Mucosa of descending colon (tissue), 3 donors: ENCODE measurements around the gene PSMG2. TPM values are rescaled to one million over a fixed set of nuclear protein-coding genes. Genes with fewer than 3 reads are reported as not detected.

Experiments
- ATAC-seq: fragments of 200-7000 bp; cut with Tn5 transposase; one replicate; pipeline ENCODE4 v1.9.1; 2020; ENCODE audit warnings: mild to moderate bottlenecking, moderate library complexity
- DNase-seq, 3 donors: peaks; one replicate each; pipeline ENCODE4 v3.0.0-alpha.2; 2020
- H3K36me3 ChIP-seq: fragments of 200-600 bp; one replicate; pipeline ENCODE4 v1.8.0; 2021; ENCODE audit warnings: low read depth, mild to moderate bottlenecking
- H3K4me1 ChIP-seq: fragments of 200-600 bp; one replicate; pipeline ENCODE4 v1.8.0; 2021; ENCODE audit warnings: low read depth, mild to moderate bottlenecking
- H3K4me3 ChIP-seq: fragments of 200-600 bp; one replicate; pipeline ENCODE4 v1.8.0; 2021; ENCODE audit warnings: mild to moderate bottlenecking
- H3K9me3 ChIP-seq: fragments of 200-600 bp; one replicate; pipeline ENCODE4 v1.8.0; 2021; ENCODE audit warnings: mild to moderate bottlenecking
- intact Hi-C, 2 donors: fragments of 100-400 bp; cut with DNase I in 1 of 2; cut with micrococcal nuclease in 1 of 2; formaldehyde crosslinking; loops; one replicate each; pipeline versions ENCODE4 v1.11.0 to v1.11.1; 2022; cut with DNase I, micrococcal nuclease
- total RNA-seq, 3 donors: library from RNA; stranded (reverse); fragmentation: NEBNext Ultra II Directional in 2 of 3; extraction: Animal tissue kit (Norgen Biotek cat#: 25700) in 2 of 3; gene quantifications; one replicate each; pipeline versions ENCODE4 v1.2.1 to v1.2.4, GENCODE V29; 2021 to 2023
- TF ChIP-seq, protein P1 (sequence below): fragments of 200-600 bp; IDR thresholded peaks from one replicate; pipeline ENCODE4 v1.8.0; 2022; ENCODE audit warnings: antibody characterized with exemption, mild to moderate bottlenecking
- donor health status: DM: no; HTN: no; CAD: no; lungs with moderate emphysema.
- donor health status: DM: no; HTN: no; CAD: no.
- donor health status: DM: no; HTN: yes; CAD: no.

PSMG2 gene
- total RNA-seq, 3 donors from 2014 or later = 68.7 to 73.8 (median 69.3) TPM

DNA sequence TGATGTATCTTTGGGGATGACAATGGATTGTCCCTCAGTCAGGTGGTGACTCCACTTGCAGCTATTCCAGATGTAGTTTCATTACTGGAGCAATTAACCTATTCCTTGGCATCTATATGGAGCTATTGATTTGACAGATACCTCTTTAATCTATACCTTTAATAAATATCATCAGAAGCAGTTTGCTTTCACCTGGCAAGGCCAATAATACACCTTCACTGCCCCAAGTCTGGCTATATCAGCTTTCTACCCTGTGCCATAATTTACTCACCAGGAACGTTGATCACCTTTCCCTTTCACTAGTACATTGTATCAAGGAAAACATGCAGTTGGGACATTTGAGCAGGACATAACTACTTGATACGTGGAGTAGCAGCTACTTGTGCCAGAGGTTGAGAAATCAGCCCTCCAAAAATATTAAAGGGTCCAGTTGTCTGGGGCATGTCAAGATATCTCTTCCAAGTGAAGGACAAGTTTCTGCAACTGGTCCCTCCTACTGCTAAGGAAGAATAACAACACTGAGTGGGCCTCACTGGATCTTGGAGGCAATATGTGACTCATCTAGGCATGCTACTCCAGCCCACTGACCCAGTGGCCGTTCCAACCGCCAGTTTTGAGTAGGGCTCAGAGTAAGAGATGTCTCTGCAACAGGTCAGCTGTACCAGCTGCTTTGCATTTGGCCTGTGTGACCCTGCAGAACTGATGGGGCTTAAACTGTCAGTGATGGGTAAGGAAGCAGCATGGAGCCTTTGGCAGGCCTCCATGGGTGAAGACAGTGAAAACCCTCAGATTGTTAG is 67.0 kb downstream of the PSMG2 start:
- no peaks in the 10 kb centered on the region for H3K4me1 ChIP-seq
- intact Hi-C loops = no loop called here
- TF ChIP-seq, protein P1, sequence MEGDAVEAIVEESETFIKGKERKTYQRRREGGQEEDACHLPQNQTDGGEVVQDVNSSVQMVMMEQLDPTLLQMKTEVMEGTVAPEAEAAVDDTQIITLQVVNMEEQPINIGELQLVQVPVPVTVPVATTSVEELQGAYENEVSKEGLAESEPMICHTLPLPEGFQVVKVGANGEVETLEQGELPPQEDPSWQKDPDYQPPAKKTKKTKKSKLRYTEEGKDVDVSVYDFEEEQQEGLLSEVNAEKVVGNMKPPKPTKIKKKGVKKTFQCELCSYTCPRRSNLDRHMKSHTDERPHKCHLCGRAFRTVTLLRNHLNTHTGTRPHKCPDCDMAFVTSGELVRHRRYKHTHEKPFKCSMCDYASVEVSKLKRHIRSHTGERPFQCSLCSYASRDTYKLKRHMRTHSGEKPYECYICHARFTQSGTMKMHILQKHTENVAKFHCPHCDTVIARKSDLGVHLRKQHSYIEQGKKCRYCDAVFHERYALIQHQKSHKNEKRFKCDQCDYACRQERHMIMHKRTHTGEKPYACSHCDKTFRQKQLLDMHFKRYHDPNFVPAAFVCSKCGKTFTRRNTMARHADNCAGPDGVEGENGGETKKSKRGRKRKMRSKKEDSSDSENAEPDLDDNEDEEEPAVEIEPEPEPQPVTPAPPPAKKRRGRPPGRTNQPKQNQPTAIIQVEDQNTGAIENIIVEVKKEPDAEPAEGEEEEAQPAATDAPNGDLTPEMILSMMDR = no peak
- no peaks in the 10 kb centered on the region for H3K36me3 ChIP-seq
- H3K4me3 ChIP-seq = no peak overlapping the region
- H3K9me3 ChIP-seq = no peaks in the 10 kb centered on the region
- ATAC-seq (no peak), DNase-seq (no peak)

DNA sequence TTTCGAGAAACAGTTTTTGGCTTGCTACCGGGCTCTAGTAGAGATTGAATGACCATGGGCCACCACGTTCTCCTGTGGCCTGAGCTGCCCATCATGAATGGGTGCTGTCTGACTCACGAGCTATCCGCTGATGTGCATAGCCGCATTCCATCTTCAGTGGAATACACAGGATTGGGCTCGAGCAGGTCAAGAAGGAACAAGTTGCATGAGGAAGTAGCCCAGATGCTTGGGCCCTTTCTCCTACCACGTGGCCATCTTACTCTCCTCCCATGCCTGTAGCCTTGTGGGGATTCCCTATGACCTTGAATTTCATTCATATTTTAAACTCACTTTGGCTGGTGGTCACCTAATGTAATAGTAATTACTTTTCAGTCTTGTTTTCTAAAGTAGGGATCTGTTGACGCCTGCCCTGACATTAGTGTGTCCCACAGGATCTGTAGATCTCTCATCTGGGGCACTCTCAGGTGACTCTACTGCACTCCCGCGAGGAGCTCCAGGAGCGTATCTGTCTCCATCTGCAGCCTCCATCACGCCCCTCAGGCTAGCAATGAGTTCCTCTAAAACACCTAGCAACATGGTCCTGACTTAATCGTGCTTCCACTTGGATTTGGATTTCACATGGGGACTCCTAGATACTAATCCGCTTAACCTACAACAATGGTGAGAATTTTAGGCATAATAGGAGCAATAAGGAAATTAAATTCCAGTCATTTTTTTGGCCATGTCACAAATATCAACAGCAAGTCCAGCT is 67.8 kb downstream of the PSMG2 start:
- DNase-seq = no peak
- no peak for ATAC-seq
- intact Hi-C loops = no loop called here
- TF ChIP-seq, protein P1 = no peak
- no peaks in the 10 kb centered on the region for H3K4me1 ChIP-seq
- no peaks in the 10 kb centered on the region for H3K36me3 ChIP-seq
- H3K9me3 ChIP-seq = no peaks in the 10 kb centered on the region
- H3K4me3 ChIP-seq = no peak overlapping the region

- no peak for DNase-seq
Observed at GRCh38 chr18:12772111-12772510, 69.3 kb downstream of the PSMG2 start.

GRCh38 chr18:12773369-12773768 is 70.5 kb downstream of the PSMG2 start:
- no peak for ATAC-seq
- no peak overlapping the region for H3K4me3 ChIP-seq
- DNase-seq = no peak
- H3K4me1 ChIP-seq = no peaks in the 10 kb centered on the region
- no peaks in the 10 kb centered on the region for H3K36me3 ChIP-seq
- no peaks in the 10 kb centered on the region for H3K9me3 ChIP-seq
- TF ChIP-seq, protein P1 = no peak
- intact Hi-C loops = no loop called here

More at GRCh38 chr18:12772111-12772510, 69.3 kb downstream of the PSMG2 start:
- intact Hi-C loops = no loop called here
- TF ChIP-seq, protein P1 = no peak
- Histone ChIP-seq H3K4me1 (no peaks in the 10 kb centered on the region), H3K9me3 (no peaks in the 10 kb centered on the region), H3K36me3 (no peaks in the 10 kb centered on the region), H3K4me3 (no peak overlapping the region)
- no peak for ATAC-seq

DNA sequence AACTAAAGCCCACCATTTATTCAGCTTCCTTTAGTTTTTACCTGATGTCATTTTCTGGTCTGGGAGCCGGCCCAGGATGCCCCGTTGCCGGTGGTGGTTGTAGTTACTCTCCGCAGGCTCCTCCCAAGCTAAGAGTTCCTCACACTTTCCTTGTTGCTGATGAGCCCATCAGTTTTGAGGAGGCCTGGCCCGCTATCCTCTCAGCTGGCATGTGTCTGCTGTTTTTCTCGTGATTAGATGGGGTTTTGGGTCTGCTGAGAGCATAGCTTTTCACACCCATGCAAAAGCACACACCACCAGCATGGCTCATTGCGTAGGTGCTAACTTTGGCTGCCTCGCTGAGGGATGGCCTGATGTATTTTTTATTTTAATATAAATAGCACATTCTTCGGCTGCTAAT is 72.1 kb downstream of the PSMG2 start:
- DNase-seq = no peak
- no peak for ATAC-seq
- TF ChIP-seq, protein P1 = no peak
- Histone ChIP-seq H3K4me3 (no peak overlapping the region), H3K9me3 (no peaks in the 10 kb centered on the region), H3K4me1 (no peaks in the 10 kb centered on the region), H3K36me3 (no peaks in the 10 kb centered on the region)
- intact Hi-C loops = no loop called here

Other genes with a start within 250 kb of the PSMG2 start
- 10 to 100 TPM in 1 of 3 donors, 1 to 10 TPM in 2; 4.7 to 32.8 (median 5.1) TPM for gene SPIRE1, start 44.9 kb upstream of the PSMG2 start, total RNA-seq
- 10 to 100 TPM in 1 of 3 donors, 1 to 10 TPM in 2; 6.4 to 10.1 (median 8.5) TPM for gene CEP76, start 319 bp upstream of the PSMG2 start, total RNA-seq
- 10 to 100 TPM; 28.9 to 42.0 (median 38.4) TPM for gene PTPN2, start 181.2 kb downstream of the PSMG2 start, total RNA-seq
- 10 to 100 TPM; 33.7 to 36.7 (median 34.3) TPM for gene SEH1L, start 245.0 kb downstream of the PSMG2 start, total RNA-seq